HG03558 (cell line): ENCODE data around the gene GHRL.

Experiments
- ATAC-seq: cut with Tn5 transposase; IDR thresholded peaks from one replicate; pipeline ENCODE4 v1.9.1; 2021; ENCODE audit warnings: moderate number of reproducible peaks; ENCODE audit not compliant: unreplicated experiment; ENCODE audit errors: extremely low read depth

Gene GHRL

DNA sequence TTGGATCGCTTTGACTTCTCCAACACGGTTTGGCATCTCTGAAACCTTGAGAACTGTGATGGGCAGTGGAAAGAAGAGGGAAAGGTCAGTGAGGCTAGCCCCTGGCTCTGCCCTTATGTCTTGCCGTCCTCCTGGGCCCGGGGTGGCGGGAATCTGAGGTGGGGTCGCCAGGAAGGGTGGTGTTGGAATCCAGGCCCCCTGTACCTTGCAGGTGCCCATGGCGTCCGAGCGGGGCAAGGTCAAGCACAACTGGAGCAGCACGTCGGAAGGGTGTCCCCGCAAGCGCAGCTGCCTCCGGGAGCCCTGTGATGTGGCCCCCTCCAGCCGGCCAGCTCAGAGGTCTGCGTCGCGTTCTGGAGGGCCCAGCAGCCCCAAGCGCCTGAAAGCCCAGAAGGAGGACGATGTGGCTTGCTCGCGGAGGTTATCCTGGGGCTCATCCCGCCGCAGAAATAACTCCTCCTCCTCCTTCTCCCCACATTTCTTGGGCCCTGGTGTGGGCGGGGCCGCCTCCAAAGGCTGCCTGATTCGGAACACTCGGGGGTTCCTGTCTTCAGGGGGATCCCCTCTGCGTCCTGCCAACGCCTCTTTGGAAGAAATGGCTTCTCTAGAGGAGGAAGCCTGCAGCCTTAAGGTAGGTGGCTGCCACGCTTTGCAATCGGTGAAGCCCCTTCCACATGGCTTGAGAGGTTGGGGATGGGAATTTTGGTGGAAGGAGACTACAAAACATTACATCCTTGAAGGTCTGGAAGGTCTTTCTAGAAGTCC, 43.6 kb downstream of the GHRL start:
- no peak for ATAC-seq

DNA sequence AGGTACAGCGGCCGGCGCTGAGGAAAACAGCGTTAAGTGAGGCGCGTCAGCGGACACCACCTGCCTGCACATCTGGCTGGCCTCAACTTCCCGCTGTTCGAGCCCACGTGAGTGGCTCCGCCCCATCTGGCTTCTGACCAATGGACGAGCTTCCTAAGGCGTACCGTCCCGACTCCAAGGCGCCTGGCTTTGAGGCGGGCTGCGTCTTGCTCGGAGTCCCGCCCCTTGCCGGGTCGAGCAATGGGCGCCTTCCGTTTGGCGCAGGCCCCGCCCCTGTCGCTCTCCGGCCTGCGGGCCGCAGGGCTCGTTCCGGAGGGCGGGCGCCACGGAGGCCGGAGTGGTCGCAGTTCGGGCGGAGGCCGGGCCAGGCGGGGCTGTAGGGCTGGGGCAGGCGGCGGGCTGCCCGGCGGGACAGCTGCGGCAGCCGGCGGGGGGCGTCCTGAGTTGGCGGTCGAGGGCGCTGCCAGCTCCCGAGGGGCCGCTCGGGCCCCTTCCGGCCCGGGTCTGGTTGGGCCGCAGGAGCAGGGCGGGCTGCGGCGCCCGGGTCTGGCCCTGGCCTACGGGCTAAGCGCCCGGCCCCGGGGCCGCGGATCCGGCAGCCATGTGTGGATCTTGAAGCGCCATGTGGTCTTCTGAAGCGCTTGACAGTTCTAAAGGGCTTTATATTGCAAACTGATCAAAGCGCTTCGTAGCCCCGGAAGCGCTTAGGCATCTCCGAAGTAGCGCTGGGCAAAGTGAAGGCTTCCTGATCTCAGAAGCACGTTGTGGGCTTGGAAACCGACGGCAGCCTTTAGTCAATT, 44.4 kb downstream of the GHRL start, which contains the start of gene TATDN2:
TATDN2 (plus strand) TSS at position 276 of the 800 bp plus-strand sequence. CDS start 742 bp downstream, outside the sequence.
- peak; percentile 87 for ATAC-seq

GRCh38 chr3:10247679-10248183, 45.0 kb downstream of the GHRL start:
- ATAC-seq, result no peak

GRCh38 chr3:10245081-10245712, 47.5 kb downstream of the GHRL start:
- ATAC-seq, result no peak

- no peak for ATAC-seq
These were observed 48.7 kb downstream of the GHRL start for GRCh38 chr3:10244009-10244408.

DNA sequence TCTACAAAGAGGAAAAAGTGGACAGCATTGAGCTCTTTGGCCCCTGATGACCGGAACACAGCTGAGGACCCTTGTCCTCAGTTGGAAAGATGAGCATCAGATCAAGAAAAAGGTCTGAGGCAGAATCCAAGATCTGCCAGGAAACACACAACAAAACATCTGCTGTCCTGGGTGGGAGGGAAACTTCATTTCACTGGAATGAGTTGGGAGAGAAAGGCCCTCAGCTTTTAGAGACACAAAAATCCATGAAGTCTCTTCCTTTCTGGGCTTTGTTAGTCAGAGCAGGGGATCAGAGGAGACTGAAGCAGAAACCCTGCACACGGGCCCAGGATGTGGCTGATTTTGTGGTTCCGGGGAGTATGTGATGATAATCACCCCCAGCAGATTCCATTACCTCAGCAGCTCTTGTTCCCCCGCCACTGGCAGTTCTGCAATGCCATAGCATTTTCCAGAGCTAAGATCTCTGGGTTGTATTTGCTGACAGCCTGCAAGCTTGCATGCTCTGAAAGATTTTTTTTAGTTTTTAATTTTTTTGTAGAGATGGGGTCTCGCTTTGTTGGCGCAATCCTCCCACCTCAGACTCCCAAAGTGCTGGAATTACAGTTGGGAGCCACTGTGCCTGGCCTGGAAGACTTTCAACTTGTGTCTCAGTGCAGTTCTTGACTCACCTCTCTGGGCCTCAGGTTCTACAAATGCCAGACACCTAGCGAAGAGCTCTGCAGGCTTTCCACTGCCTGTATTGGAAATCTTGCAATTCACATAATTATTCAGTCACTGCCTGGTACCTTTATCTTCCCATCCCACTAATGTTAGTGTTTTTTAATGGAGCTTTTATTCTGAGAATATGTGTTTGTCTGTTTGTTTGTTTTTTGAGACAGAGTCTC, 50.3 kb downstream of the GHRL start:
- ATAC-seq, result no peak

DNA sequence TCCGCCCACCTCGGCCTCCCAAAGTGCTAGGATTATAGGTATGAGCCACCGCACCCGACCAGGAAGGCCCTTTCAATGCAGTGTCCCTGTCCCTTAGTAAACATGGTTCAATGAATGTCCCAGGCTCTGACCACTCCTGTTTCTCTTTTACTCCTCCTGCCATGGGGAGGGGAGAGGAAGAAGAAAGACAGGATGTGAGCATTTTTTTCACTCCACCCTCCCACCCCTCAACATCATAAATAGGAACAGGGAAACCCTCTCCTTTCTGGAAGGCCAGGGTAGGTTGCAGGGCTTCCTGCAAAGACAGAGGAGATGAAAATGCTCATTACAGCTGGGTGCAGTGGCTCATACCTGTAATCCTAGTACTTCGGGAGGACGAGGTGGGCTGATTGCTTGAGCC, 51.9 kb downstream of the GHRL start:
- ATAC-seq, result no peak

DNA sequence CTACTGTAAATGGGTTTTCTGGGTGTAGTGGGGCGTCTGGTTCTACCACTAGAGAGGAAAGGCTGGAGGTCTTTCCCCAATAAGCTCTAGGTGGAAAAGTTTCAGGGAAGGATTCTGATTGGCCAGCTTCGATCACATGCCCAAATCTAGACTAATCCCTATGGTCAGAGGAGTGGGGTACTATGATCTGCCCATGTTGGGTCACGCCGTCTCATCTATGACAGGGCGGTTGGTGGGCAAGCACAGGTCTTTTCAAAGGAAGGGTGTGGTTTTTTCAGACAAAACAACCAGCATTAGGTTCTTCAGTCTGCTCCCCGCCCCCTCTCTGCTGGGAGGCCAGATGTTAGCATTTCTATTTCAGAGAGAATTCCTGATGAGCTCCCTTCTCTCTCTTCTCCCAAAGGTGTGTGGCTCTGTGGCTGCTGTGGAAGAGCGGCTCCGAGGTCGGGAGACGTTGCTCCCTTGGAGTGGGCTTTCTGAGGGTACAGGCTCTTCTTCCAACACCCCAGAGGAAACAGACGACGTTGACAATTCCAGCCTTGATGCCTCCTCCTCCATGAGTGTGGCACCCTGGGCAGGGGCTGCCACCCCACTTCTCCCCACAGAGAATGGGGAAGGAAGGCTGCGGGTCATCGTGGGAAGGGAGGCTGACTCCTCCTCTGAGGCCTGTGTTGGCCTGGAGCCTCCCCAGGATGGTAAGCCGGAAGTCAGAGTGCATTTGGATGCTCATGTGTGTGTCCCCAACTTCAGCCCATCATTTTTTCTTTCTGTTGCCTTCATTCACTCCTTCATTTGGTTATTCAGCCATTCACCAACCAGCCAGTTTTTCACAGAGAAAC, 54.2 kb downstream of the GHRL start:
- ATAC-seq, result no peak
